Tibial artery (tissue), 4 donors: Measurements from ENCODE around the gene UGT1A9.

Experiments used
- DNase-seq, 2 donors: peaks; one replicate each; pipeline ENCODE4 v3.0.0-alpha.2; 2019
- H3K27ac ChIP-seq, 2 donors: fragments of 200-600 bp; sonication (generic) in 1 of 2; 1 replicate in 1 of 2; 2 replicates in 1 of 2; pipeline ENCODE4 v1.5.1; 2018 to 2019; ENCODE audit warnings: mild to moderate bottlenecking in 1 of 2
- H3K27me3 ChIP-seq, 2 donors: fragments of 200-600 bp; sonication (generic) in 1 of 2; one replicate each; pipeline versions ENCODE4 v1.5.1 to v1.6.0; 2016 to 2019
- H3K36me3 ChIP-seq, 3 donors: fragments of 200-600 bp; sonication (generic) in 2 of 3; one replicate each; pipeline ENCODE4 v1.5.1; 2016 to 2019; ENCODE audit warnings: mild to moderate bottlenecking in 2 of 3
- H3K4me1 ChIP-seq, 4 donors: fragments of 200-600 bp; sonication (generic) in 2 of 4; 1 replicate in 3 of 4; 2 replicates in 1 of 4; pipeline ENCODE4 v1.5.1; 2016 to 2019
- H3K4me3 ChIP-seq, 2 donors: fragments of 200-600 bp; sonication (generic) in 1 of 2; 1 replicate in 1 of 2; 2 replicates in 1 of 2; pipeline ENCODE4 v1.5.1; 2018 to 2019; ENCODE audit warnings: mild to moderate bottlenecking in 2 of 2
- H3K9me3 ChIP-seq, 3 donors: fragments of 200-600 bp; sonication (generic) in 1 of 3; one replicate each; pipeline ENCODE4 v1.5.1; 2016 to 2019
- intact Hi-C: fragments of 100-400 bp; cut with DNase I; formaldehyde crosslinking; loops from one replicate; pipeline ENCODE4 v1.15.0; 2023; ENCODE audit warnings: low total_unique reads
- TF ChIP-seq, protein P1 (sequence below), 2 experiments: fragments of 200-600 bp in 1 of 2; fragments of 450-650 bp in 1 of 2; IDR thresholded peaks; one replicate each; pipeline ENCODE4 v1.5.1; 2017 to 2019; ENCODE audit warnings: antibody characterized with exemption in 2 of 2, mild to moderate bottlenecking in 1 of 2, moderate library complexity in 1 of 2

Gene UGT1A9

DNA sequence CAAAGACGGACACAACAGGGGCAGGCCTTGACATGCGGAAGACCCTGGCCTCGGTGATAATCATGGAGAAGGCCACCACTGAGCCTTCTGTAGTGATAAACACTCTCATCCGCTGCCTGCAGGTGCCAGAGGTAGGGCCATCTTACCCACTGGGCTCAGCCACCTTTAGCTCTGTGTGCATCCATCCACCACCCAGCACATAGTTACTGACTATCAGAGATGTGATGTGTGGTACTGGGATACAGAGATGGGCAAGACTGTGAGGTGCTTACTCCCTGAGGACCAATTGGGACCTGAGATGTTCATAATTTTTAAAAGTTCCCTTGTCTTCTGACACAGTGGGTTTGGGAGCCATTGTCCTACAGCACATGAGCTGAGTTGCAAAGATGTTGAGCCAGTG is 108.0 kb downstream of the UGT1A9 start:
- Histone ChIP-seq H3K4me3 (no peak overlapping the region), H3K4me1 (no peaks in the 10 kb centered on the region), H3K9me3 (peaks cover 0 to 7% (median 5%) of the 10 kb centered on the region in 3 donors), H3K27ac (no peak overlapping the region), H3K36me3 (no peaks in the 10 kb centered on the region), H3K27me3 (no peaks in the 10 kb centered on the region)
- TF ChIP-seq, protein P1, sequence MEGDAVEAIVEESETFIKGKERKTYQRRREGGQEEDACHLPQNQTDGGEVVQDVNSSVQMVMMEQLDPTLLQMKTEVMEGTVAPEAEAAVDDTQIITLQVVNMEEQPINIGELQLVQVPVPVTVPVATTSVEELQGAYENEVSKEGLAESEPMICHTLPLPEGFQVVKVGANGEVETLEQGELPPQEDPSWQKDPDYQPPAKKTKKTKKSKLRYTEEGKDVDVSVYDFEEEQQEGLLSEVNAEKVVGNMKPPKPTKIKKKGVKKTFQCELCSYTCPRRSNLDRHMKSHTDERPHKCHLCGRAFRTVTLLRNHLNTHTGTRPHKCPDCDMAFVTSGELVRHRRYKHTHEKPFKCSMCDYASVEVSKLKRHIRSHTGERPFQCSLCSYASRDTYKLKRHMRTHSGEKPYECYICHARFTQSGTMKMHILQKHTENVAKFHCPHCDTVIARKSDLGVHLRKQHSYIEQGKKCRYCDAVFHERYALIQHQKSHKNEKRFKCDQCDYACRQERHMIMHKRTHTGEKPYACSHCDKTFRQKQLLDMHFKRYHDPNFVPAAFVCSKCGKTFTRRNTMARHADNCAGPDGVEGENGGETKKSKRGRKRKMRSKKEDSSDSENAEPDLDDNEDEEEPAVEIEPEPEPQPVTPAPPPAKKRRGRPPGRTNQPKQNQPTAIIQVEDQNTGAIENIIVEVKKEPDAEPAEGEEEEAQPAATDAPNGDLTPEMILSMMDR (IDR thresholded peaks at IDR 0.05) = no peak
- intact Hi-C loops = no loop called here
- DNase-seq = no peak

DNA sequence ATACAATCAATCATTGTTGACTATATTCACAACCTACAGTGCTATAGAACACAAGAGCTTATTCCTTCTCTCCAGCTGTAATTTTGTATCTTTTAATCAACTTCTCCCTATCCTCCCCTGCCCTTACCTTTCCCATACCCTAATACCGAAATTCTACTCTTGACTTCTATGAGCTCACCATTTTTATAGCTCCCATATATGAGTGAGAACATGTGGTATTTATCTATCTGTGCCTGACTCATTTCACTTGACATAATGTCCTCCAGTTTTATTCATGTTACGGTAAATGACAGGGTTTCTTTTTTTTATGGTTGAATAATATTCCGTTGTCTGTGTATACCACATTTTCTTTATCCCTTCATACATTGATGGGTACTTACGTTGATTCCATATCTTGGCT is 109.1 kb downstream of the UGT1A9 start:
- no peaks in the 10 kb centered on the region for H3K36me3 ChIP-seq
- H3K4me3 ChIP-seq = no peak overlapping the region
- no peaks in the 10 kb centered on the region for H3K27me3 ChIP-seq
- no peak overlapping the region for H3K27ac ChIP-seq
- TF ChIP-seq, protein P1 (IDR thresholded peaks at IDR 0.05) = no peak
- intact Hi-C loops = no loop called here
- H3K4me1 ChIP-seq = no peaks in the 10 kb centered on the region
- no peak for DNase-seq
- H3K9me3 ChIP-seq = peaks cover 0 to 7% (median 5%) of the 10 kb centered on the region in 3 donors

DNA sequence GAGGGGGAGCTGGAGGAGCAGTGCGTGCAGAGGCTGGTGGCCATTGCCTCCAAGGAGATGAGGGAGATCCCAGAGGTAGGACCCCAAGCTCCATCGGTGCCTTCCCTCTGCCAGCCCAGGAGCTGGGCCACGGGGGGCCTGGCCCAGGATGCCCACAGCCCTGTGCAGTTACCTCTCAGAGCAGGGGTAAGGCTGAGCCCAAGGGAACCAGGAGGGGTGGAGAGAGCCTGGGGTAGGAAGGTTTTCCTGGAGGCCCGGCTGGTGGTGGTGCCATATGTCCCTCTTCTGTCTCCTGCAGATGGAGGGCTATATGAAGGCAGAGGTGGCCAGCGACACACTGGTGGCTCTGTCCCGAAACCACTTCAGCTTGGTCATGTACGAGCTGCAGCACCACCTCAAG is 117.9 kb downstream of the UGT1A9 start:
- H3K9me3 ChIP-seq = no peaks in the 10 kb centered on the region
- no peak overlapping the region for H3K27ac ChIP-seq
- H3K36me3 ChIP-seq = no peaks in the 10 kb centered on the region
- no peaks in the 10 kb centered on the region for H3K27me3 ChIP-seq
- H3K4me3 ChIP-seq = no peak overlapping the region
- no peaks in the 10 kb centered on the region for H3K4me1 ChIP-seq
- no peak for DNase-seq
- intact Hi-C loops = no loop called here
- TF ChIP-seq, protein P1 (IDR thresholded peaks at IDR 0.05) = no peak

DNA sequence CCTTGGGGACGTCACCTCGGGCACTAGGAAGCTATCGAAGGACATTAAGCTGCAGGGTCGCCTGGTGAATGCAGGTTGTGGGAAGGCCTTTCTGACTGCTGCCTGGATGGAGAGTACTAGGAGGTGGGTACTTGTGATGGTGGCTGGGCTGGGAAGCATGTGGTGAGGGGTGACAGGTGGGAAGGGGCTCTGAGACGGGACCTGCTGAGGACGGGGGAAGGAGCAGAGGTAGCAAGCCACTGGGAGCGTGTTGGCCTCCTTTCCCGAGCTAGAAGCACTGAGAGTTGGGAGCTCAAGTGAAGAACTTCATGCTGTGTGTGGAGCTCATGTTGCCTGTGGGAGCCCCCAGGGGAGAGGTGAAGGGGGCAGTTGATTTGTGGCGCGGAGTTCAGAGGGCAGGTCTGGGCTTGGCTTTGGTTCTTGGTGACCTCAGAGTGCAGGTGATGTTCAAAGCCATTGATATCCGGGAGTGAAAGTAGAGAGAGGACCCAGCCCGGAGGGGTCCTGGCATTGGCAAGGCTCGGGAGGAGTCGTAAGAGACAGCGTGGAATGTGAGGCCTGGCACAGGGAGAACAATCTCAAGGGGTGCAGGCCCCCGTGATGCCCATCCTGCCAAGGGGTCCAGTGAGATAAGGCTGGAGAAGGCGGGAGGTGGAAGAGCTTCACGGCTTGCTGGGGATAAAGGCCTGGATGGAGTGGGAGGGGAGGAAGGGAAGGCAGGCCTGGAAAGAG is 119.6 kb downstream of the UGT1A9 start:
- Histone ChIP-seq H3K4me3 (no peak overlapping the region), H3K27ac (no peak overlapping the region), H3K27me3 (no peaks in the 10 kb centered on the region), H3K4me1 (no peaks in the 10 kb centered on the region), H3K36me3 (no peaks in the 10 kb centered on the region), H3K9me3 (no peaks in the 10 kb centered on the region)
- no peak for DNase-seq
- TF ChIP-seq, protein P1 (IDR thresholded peaks at IDR 0.05) = no peak
- intact Hi-C loops = no loop called here

DNA sequence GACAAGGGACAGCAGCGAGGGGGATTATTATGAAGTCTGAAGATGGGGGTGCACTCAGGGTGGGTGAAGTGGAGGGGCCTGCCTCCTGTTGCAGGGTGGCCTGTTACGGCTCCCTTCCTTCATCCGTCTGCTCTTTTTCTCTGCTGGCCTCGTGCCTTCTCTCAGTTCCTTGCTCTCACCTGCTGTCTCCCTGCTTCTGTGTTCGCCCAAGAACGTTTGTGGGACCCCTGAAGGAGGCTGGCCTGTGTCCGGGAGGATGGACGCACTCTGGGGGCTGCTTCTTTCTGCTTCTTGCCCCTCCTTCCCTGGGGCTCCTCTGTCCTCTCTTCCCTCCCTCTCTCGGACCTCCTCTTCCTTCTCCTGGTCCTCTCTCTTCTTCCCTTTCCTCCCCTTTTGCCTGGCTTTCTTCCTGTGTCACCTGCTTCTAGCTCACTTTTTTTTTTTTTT is 120.2 kb downstream of the UGT1A9 start:
- Histone ChIP-seq H3K4me1 (no peaks in the 10 kb centered on the region), H3K27me3 (no peaks in the 10 kb centered on the region), H3K4me3 (no peak overlapping the region), H3K36me3 (no peaks in the 10 kb centered on the region), H3K27ac (no peak overlapping the region), H3K9me3 (no peaks in the 10 kb centered on the region)
- DNase-seq = no peak
- TF ChIP-seq, protein P1 (IDR thresholded peaks at IDR 0.05) = no peak
- intact Hi-C loops = no loop called here
